HG03139 (cell line): ENCODE data around the gene USP17L24.
"Not testable (repeated sequence)": the region's sequence is repeated elsewhere in the genome, so short reads cannot be mapped to it uniquely, and the experiment has no call there.

ENCODE experiments used
- ATAC-seq: cut with Tn5 transposase; IDR thresholded peaks from one replicate; pipeline ENCODE4 v1.9.1; 2021; ENCODE audit not compliant: unreplicated experiment

The USP17L24 gene

DNA sequence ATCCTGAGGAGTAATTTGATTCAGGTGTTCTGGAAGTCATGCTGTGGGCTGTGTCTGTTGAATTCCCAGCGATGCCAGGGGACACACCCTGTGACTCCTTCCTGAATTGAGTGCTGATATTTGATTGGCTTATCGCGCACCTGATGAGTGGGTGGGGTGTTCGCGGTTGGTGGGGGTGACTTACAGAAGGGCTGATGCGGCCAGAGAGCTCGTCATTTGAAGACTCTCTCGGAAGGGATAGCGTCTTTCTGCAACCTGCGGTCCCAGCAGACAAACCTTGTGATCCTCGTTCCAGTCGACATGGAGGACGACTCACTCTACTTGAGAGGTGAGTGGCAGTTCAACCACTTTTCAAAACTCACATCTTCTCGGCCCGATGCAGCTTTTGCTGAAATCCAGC is at the start of gene USP17L24:
TSS of gene USP17L24 (plus strand) at position 301 of the 400 bp plus-strand sequence. CDS start at position 301, 0 bp downstream.
- not testable (repeated sequence) for ATAC-seq

GRCh38 chr4:9324191-9324590 is 774 bp upstream of the USP17L24 start:
- not testable (repeated sequence) for ATAC-seq

DNA sequence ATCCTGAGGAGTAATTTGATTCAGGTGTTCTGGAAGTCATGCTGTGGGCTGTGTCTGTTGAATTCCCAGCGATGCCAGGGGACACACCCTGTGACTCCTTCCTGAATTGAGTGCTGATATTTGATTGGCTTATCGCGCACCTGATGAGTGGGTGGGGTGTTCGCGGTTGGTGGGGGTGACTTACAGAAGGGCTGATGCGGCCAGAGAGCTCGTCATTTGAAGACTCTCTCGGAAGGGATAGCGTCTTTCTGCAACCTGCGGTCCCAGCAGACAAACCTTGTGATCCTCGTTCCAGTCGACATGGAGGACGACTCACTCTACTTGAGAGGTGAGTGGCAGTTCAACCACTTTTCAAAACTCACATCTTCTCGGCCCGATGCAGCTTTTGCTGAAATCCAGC is 4.6 kb downstream of the USP17L24 start, which contains the start of gene USP17L25:
TSS of gene USP17L25 (plus strand) at position 301 of the 400 bp plus-strand sequence. CDS start at position 301, 0 bp downstream.
- not testable (repeated sequence) for ATAC-seq

- not testable (repeated sequence) for ATAC-seq
Measured at GRCh38 chr4:9334358-9334757, 9.4 kb downstream of the USP17L24 start, which contains the start of gene USP17L26. TSS of gene USP17L26 (plus strand) at chr4:9334658. CDS start at chr4:9334658, 0 bp downstream.

- ATAC-seq, result not testable (repeated sequence)
Measured at GRCh38 chr4:9339103-9339502, 14.1 kb downstream of the USP17L24 start, which contains the start of gene USP17L5. TSS of gene USP17L5 (plus strand) at chr4:9339403. CDS start at chr4:9339403, 0 bp downstream.

DNA sequence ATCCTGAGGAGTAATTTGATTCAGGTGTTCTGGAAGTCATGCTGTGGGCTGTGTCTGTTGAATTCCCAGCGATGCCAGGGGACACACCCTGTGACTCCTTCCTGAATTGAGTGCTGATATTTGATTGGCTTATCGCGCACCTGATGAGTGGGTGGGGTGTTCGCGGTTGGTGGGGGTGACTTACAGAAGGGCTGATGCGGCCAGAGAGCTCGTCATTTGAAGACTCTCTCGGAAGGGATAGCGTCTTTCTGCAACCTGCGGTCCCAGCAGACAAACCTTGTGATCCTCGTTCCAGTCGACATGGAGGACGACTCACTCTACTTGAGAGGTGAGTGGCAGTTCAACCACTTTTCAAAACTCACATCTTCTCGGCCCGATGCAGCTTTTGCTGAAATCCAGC is 18.9 kb downstream of the USP17L24 start, which contains the start of gene USP17L27:
TSS of gene USP17L27 (plus strand) at position 301 of the 400 bp plus-strand sequence. CDS start at position 301, 0 bp downstream.
- not testable (repeated sequence) for ATAC-seq

DNA sequence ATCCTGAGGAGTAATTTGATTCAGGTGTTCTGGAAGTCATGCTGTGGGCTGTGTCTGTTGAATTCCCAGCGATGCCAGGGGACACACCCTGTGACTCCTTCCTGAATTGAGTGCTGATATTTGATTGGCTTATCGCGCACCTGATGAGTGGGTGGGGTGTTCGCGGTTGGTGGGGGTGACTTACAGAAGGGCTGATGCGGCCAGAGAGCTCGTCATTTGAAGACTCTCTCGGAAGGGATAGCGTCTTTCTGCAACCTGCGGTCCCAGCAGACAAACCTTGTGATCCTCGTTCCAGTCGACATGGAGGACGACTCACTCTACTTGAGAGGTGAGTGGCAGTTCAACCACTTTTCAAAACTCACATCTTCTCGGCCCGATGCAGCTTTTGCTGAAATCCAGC is 23.6 kb downstream of the USP17L24 start, which contains the start of gene USP17L28:
TSS of gene USP17L28 (plus strand) at position 301 of the 400 bp plus-strand sequence. CDS start at position 301, 0 bp downstream.
- not testable (repeated sequence) for ATAC-seq

DNA sequence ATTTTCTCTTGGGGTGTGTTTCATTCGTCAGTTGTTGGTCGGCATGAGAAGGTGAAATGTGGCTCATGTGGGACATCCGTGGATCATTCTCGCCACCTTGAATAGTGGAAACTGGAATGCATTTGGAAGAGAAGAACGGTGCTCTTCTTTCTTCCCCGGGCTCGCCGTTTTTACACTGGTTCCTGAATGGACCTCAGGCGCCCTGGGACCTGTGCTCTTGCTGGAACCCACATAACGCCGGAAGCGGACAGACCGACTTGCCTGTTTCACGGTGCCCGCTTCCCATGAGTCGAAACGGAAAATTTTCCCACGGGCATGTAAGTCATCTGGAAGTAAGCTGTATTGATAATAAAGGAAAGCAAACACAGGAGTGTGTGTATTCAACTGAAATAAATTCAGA is 25.9 kb downstream of the USP17L24 start:
- ATAC-seq, result not testable (repeated sequence)

DNA sequence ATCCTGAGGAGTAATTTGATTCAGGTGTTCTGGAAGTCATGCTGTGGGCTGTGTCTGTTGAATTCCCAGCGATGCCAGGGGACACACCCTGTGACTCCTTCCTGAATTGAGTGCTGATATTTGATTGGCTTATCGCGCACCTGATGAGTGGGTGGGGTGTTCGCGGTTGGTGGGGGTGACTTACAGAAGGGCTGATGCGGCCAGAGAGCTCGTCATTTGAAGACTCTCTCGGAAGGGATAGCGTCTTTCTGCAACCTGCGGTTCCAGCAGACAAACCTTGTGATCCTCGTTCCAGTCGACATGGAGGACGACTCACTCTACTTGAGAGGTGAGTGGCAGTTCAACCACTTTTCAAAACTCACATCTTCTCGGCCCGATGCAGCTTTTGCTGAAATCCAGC is 28.4 kb downstream of the USP17L24 start, which contains the start of gene USP17L29:
TSS of gene USP17L29 (plus strand) at position 301 of the 400 bp plus-strand sequence. CDS start at position 301, 0 bp downstream.
- not testable (repeated sequence) for ATAC-seq

DNA sequence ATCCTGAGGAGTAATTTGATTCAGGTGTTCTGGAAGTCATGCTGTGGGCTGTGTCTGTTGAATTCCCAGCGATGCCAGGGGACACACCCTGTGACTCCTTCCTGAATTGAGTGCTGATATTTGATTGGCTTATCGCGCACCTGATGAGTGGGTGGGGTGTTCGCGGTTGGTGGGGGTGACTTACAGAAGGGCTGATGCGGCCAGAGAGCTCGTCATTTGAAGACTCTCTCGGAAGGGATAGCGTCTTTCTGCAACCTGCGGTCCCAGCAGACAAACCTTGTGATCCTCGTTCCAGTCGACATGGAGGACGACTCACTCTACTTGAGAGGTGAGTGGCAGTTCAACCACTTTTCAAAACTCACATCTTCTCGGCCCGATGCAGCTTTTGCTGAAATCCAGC is 37.9 kb downstream of the USP17L24 start, which contains the start of gene USP17L30:
TSS of gene USP17L30 (plus strand) at position 301 of the 400 bp plus-strand sequence. CDS start at position 301, 0 bp downstream.
- not testable (repeated sequence) for ATAC-seq
